Measurements from ENCODE around the gene C8G.

C8G gene

DNA sequence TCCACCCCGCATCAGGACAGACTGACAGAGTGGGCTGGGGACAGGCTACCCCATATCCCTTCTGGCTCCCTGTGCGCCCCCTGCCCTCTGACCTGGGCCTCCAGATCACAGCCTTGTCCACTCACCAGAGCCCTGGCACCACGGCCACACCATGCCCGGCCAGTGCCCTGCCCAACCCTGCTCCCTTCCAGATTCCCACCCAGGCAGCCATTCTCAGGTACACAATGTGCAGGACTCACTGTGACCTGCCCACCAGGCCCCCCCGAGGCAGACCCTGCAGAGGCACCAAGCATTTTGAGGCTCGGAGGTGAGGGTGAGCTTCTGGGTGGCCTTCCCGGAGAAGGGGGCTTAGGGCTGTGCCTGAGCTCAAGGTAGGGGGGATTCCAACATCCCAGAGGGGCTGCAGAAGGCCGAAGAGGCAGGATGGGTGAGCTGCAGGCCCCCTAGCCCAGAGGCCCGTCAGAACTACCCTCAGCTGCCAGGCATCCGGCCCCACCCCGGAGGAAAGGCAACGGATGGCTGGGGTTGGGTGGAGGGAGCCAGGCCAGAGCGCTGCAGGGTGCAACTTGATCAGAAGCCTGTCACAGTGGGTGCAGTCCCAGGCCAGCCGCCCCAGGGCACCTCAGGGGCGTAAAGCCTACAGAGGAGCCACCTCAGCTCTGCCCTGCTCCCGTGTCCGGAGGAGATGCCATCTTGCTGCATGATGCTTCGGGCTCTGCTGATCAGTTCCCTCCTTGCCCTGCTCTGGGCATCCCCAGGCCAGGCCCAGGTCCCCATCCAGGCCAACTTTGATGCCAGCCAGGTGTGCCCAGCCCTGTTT lies 37.4 kb downstream of the C8G start, which contains the start of gene LCNL1:
Gene LCNL1, plus strand, starts transcription at position 762 of the 820 bp plus-strand sequence. CDS start 594 bp downstream, outside the sequence.
- FAIRE-seq (no peak), DNase-seq (ENCODE audit: insufficient read length) (no peak)
- TF ChIP-seq TAF1 (IDR thresholded peaks at IDR 0.05; ENCODE audit: borderline replicate concordance, low read depth, low read length) = no peak
- TF ChIP-seq POLR2AphosphoS5 (IDR thresholded peaks at IDR 0.05; ENCODE audit: low read depth, low read length) = no peak
- TF ChIP-seq POLR2A (IDR thresholded peaks at IDR 0.05; ENCODE audit: low read depth, low read length) = no peak

- no peak for DNase-seq (ENCODE audit: insufficient read length)
- no peak for TF ChIP-seq TAF1 (IDR thresholded peaks at IDR 0.05; ENCODE audit: borderline replicate concordance, low read depth, low read length)
- TF ChIP-seq POLR2A (IDR thresholded peaks at IDR 0.05; ENCODE audit: low read depth, low read length) = no peak
- no peak for TF ChIP-seq POLR2AphosphoS5 (IDR thresholded peaks at IDR 0.05; ENCODE audit: low read depth, low read length)
- no peak for FAIRE-seq
Measured at GRCh38 chr9:136983167-136983566, 38.1 kb downstream of the C8G start.

DNA sequence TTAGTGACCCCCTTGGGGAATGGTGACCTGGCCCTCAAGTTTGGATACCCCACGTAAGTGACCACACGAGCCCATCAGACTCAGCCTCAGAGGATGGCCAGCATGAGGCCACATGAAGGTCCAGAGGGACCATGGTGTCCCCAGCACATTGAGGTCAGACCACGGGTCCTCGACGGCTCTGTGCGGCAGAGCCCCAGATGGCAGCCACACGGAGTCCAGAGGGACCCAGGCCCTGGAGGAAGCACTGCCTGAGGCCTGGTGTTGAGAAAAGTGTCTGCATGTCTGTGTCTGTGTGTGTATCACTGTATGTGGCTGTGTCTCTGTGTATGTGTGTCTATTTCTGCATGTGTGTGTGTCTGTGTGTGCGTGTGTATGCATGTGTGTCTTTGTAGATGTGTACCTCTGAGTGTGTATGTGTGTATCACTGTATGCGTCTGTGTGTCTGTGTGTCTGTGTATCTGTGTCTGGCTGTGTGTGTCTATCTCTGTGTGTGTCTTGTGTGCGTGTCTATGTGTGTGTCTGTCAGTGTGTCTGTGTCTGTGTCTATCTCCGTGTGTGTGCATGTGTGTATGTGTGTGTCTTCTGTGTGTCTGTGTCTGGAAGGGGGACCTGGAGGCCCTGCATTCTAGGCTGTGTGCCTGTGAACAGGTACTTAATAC lies 38.7 kb downstream of the C8G start:
- DNase-seq (ENCODE audit: insufficient read length) (no peak), FAIRE-seq (no peak)
- TF ChIP-seq TAF1 (IDR thresholded peaks at IDR 0.05; ENCODE audit: borderline replicate concordance, low read depth, low read length) (no peak), POLR2AphosphoS5 (IDR thresholded peaks at IDR 0.05; ENCODE audit: low read depth, low read length) (no peak), POLR2A (IDR thresholded peaks at IDR 0.05; ENCODE audit: low read depth, low read length) (no peak)

DNA sequence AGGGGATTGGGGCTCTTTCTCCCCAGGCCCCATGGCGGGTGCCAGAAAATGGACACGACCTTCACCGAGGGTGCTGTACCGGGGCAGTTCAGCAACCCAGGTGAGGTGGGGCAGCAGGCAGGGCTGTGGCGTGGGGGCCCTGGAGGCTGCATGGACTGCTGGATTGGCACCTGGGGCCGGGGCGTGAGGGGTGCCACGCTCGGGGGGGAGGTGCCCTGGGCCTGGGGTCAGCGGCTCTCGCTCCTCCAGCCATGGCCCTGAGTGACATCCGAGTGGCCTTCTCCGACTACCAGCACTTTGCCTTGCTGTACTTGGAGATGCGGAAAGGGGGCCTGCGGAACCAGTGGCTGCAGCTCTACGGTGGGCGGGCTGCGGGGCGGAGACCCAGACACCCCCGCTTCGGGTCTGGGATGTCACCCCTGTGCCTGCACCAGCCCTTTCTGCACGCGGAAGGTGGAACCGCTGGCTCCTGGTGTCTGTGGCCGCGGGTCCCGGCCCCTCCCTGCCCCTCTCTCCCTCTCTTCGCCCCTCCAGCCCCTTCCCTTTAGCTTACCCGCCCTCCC lies 39.5 kb downstream of the C8G start:
- TF ChIP-seq POLR2A (IDR thresholded peaks at IDR 0.05; ENCODE audit: low read depth, low read length) (no peak), POLR2AphosphoS5 (IDR thresholded peaks at IDR 0.05; ENCODE audit: low read depth, low read length) (no peak), TAF1 (IDR thresholded peaks at IDR 0.05; ENCODE audit: borderline replicate concordance, low read depth, low read length) (no peak)
- no peak for FAIRE-seq
- DNase-seq (ENCODE audit: insufficient read length) = no peak

- no peak for DNase-seq (ENCODE audit: insufficient read length)
- FAIRE-seq = no peak
Measured at GRCh38 chr9:136985027-136985602, 40.1 kb downstream of the C8G start.

GRCh38 chr9:136985853-136986252 lies 40.8 kb downstream of the C8G start:
- no peak for FAIRE-seq
- no peak for TF ChIP-seq TAF1 (IDR thresholded peaks at IDR 0.05; ENCODE audit: borderline replicate concordance, low read depth, low read length)
- TF ChIP-seq POLR2AphosphoS5 (IDR thresholded peaks at IDR 0.05; ENCODE audit: low read depth, low read length) = no peak
- TF ChIP-seq POLR2A (IDR thresholded peaks at IDR 0.05; ENCODE audit: low read depth, low read length) = no peak
- no peak for DNase-seq (ENCODE audit: insufficient read length)

More at GRCh38 chr9:136985027-136985602, 40.1 kb downstream of the C8G start:
- TF ChIP-seq POLR2A (IDR thresholded peaks at IDR 0.05; ENCODE audit: low read depth, low read length) (no peak), TAF1 (IDR thresholded peaks at IDR 0.05; ENCODE audit: borderline replicate concordance, low read depth, low read length) (no peak), POLR2AphosphoS5 (IDR thresholded peaks at IDR 0.05; ENCODE audit: low read depth, low read length) (no peak)

- DNase-seq (ENCODE audit: insufficient read length) (no peak), FAIRE-seq (no peak)
- TF ChIP-seq POLR2AphosphoS5 (IDR thresholded peaks at IDR 0.05; ENCODE audit: low read depth, low read length) (no peak), POLR2A (IDR thresholded peaks at IDR 0.05; ENCODE audit: low read depth, low read length) (no peak), TAF1 (IDR thresholded peaks at IDR 0.05; ENCODE audit: borderline replicate concordance, low read depth, low read length) (no peak)
Measured at GRCh38 chr9:136988872-136989271, 43.8 kb downstream of the C8G start.

DNA sequence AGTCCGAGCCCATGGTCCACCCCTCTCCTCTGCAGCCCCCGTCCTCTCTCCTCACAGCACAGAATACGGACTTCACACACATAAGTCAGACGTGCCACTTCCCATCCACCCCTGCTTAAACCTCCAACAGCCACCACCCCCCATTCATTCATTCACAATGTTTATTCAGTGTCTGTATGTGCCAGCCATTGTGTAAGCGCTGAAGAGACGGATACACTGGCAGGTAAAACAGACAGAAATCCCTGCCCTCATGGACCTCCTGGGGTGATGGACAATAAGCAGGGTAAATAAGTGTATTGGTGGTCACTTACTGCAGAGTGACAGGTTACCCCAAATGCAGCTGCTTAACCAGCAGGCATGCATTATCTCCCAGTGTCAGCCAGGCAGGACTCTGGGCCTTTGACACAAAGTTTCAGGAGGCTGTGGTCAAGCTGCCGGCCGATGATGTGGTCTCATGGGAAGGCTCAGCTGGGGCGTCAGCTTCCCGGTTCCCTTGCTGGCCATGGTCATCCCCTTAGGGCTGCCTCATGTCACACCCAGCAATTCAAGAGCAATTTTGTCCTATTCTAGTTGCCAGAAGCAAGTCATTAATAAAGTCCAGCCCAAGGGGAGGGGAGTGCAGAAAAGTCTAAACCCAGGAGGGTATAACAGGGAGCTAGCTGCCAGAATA lies 45.3 kb downstream of the C8G start:
- no peak for TF ChIP-seq POLR2A (IDR thresholded peaks at IDR 0.05; ENCODE audit: low read depth, low read length)
- no peak for TF ChIP-seq TAF1 (IDR thresholded peaks at IDR 0.05; ENCODE audit: borderline replicate concordance, low read depth, low read length)
- TF ChIP-seq POLR2AphosphoS5 (IDR thresholded peaks at IDR 0.05; ENCODE audit: low read depth, low read length) = no peak
- FAIRE-seq (no peak), DNase-seq (ENCODE audit: insufficient read length) (no peak)

DNA sequence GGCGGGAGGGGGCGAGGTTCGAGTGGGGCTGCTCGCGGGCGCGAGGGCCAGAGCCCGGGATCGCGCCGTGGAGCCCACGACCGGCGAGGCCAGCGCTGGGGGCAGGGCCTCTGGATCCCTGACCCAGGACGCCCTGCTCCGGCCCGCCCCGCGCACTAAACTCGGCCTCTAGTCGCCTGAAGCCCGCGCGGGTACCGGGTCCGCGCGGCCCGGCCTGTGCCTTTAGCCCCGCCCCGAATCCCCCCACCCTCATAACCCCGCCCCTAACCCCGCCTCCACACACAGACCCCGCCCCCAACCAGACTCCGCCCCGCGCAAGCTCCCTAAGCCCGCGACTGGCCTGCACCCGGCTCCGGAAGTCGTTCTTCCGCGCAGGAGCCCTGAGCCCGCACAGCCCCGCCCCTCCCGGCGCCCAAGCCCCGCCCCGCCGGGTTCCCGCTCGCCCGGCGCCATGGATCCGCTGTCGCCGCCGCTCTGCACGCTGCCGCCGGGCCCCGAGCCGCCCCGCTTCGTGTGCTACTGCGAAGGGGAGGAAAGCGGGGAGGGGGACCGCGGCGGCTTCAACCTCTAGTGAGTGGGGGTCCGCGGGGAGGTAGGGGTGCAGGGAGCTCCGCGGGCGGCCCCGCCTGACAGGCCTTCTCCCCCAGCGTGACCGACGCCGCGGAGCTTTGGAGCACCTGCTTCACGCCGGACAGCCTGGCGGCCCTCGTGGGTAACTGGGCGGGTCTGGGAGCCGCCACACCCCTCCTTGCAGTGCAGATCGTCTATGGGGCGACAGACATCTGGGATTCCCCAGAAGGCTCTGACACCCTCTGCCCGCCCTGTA lies 47.2 kb downstream of the C8G start, which contains the start of gene PAXX:
Gene PAXX, plus strand, starts transcription at position 430 of the 826 bp plus-strand sequence. Its CDS starts 22 bp downstream, at position 452.
- peak; percentile 93 for FAIRE-seq
- peak; percentile 99 for DNase-seq (ENCODE audit: insufficient read length)
- TF ChIP-seq POLR2A (IDR thresholded peaks at IDR 0.05; ENCODE audit: low read depth, low read length) (peak; percentile 58; the same call in 1 of the 2 replicates), POLR2AphosphoS5 (IDR thresholded peaks at IDR 0.05; ENCODE audit: low read depth, low read length) (no peak), TAF1 (IDR thresholded peaks at IDR 0.05; ENCODE audit: borderline replicate concordance, low read depth, low read length) (0 out of 2 replicates have a peak, but pooled peaks have one; percentile 30)

DNA sequence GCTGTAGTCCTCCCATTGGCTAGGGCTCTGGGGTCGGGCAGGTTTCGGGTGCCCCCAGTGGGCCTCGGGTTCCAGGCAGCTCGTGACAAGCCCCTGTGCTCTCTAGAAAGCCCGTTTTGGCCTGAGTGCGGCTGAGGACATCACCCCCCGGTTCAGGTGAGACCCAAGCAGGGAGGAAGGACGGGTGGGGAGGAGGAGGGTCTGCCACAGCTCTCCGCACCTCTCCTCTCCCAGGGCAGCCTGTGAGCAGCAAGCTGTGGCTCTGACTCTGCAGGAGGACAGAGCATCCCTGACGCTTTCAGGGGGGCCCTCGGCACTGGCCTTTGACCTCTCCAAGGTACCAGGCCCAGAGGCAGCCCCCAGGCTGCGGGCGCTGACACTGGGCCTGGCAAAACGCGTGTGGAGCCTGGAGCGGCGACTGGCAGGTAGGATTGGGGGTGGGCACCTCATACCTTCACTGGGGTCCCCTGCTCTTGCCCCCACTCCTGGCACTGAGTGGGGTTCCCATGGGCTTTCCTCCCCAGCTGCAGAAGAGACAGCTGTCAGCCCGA lies 47.9 kb downstream of the C8G start:
- FAIRE-seq (peak; percentile 9), DNase-seq (ENCODE audit: insufficient read length) (no peak)

More for the DNA sequence above, 47.9 kb downstream of the C8G start:
- TF ChIP-seq TAF1 (IDR thresholded peaks at IDR 0.05; ENCODE audit: borderline replicate concordance, low read depth, low read length) = no peak
- no peak for TF ChIP-seq POLR2A (IDR thresholded peaks at IDR 0.05; ENCODE audit: low read depth, low read length)
- no peak for TF ChIP-seq POLR2AphosphoS5 (IDR thresholded peaks at IDR 0.05; ENCODE audit: low read depth, low read length)
